Astrocyte (in vitro differentiated cells and primary cell): ENCODE data around the gene ARHGEF5.
"Not testable (repeated sequence)": the region's sequence is repeated elsewhere in the genome, so short reads cannot be mapped to it uniquely, and the experiment has no call there.

Experiments
- EZH2 ChIP-seq: IDR thresholded peaks from 2 replicates; pipeline ENCODE4 v1.6.1; 2012; ENCODE audit warnings: mild to moderate bottlenecking, low read length, inconsistent platforms; ENCODE audit not compliant: insufficient read depth
- TF ChIP-seq, protein P1 (sequence below): IDR thresholded peaks from 2 replicates; pipeline ENCODE4 v1.5.1; 2011; ENCODE audit warnings: low read depth, mild to moderate bottlenecking, inconsistent platforms, low read length, moderate library complexity; ENCODE audit not compliant: insufficient read depth

DNA sequence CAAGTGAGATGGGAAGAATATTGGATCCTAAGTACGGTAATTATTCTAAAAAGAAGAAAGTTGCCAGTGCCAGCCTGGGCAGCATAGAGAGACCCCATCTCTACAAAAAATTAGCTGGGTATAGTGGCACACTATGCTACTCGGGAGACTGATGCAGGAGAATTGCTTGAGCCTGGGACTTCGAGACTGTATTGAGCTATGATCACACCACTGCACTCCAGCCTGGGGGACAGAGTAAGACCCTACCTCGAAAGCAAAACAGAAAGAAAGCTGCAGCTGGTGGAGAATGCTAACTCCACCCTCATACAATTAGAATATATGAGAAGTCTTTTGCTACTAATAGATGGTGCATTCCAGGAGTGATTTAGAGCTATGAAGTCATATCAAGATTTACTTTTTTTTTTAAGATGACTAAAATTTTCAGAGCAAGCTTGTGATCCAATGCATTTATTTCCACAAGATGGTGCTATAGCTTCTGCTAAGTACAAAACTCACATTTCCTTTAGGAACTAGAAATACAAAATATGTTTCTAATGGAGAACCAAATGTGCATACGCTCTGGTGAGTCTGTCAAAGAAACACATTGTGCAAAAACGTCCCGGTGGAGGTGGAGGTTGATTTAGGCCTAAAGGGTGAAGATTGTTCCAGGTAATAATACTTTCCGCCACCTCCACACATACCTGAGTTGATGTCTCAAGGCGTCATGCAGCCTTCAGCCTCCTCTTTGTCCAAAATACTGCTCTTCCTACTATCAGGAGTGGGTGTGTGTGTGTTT, 23.8 kb upstream of the ARHGEF5 start:
- TF ChIP-seq, protein P1, sequence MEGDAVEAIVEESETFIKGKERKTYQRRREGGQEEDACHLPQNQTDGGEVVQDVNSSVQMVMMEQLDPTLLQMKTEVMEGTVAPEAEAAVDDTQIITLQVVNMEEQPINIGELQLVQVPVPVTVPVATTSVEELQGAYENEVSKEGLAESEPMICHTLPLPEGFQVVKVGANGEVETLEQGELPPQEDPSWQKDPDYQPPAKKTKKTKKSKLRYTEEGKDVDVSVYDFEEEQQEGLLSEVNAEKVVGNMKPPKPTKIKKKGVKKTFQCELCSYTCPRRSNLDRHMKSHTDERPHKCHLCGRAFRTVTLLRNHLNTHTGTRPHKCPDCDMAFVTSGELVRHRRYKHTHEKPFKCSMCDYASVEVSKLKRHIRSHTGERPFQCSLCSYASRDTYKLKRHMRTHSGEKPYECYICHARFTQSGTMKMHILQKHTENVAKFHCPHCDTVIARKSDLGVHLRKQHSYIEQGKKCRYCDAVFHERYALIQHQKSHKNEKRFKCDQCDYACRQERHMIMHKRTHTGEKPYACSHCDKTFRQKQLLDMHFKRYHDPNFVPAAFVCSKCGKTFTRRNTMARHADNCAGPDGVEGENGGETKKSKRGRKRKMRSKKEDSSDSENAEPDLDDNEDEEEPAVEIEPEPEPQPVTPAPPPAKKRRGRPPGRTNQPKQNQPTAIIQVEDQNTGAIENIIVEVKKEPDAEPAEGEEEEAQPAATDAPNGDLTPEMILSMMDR, result not testable (repeated sequence)
- TF ChIP-seq EZH2, result not testable (repeated sequence)
